GM12878 (cell line): Measurements from ENCODE around the gene NOP14. TPM values are rescaled to one million over a fixed set of nuclear protein-coding genes. Genes with fewer than 3 reads are reported as not detected.

Experiments
- BCL11A ChIP-seq: IDR thresholded peaks from 2 replicates; pipeline ENCODE4 v1.6.1; 2011; ENCODE audit warnings: low read depth, low read length
- CEBPB ChIP-seq, 2 experiments: fragments of 150-350 bp in 1 of 2; IDR thresholded peaks; 2 replicates each; pipeline ENCODE4 v1.6.1; 2012 to 2014; ENCODE audit warnings: low read depth in 2 of 2, low read length in 2 of 2, borderline replicate concordance in 1 of 2, inconsistent platforms in 1 of 2
- CREB1 ChIP-seq: IDR thresholded peaks from 2 replicates; pipeline ENCODE4 v1.6.1; 2012; ENCODE audit warnings: low read depth, mild to moderate bottlenecking, inconsistent platforms
- DPF2 ChIP-seq: fragments of 450-650 bp; IDR thresholded peaks from 2 replicates; pipeline ENCODE4 v1.6.1; 2017; ENCODE audit warnings: mild to moderate bottlenecking
- EP300 ChIP-seq, 2 experiments: fragments of 150-350 bp in 1 of 2; IDR thresholded peaks; 2 replicates each; pipeline ENCODE4 v1.6.1; 2011 to 2012; ENCODE audit warnings: low read depth in 2 of 2, low read length in 2 of 2, borderline replicate concordance in 1 of 2, improper control_type of control experiment in 1 of 2, inconsistent platforms in 1 of 2; ENCODE audit not compliant: control insufficient read depth in 1 of 2
- FOXM1 ChIP-seq: IDR thresholded peaks from 2 replicates; pipeline ENCODE4 v1.6.1; 2012; ENCODE audit warnings: low read depth, mild to moderate bottlenecking, inconsistent platforms, low read length, moderate library complexity
- GATAD2B ChIP-seq: fragments of 450-650 bp; conservative IDR thresholded peaks from 2 replicates; pipeline ENCODE4 v1.6.1; 2017; ENCODE audit warnings: low read depth, mild to moderate bottlenecking, moderate library complexity
- HCFC1 ChIP-seq: fragments of 150-350 bp; IDR thresholded peaks from 2 replicates; pipeline ENCODE4 v1.6.1; 2014; ENCODE audit warnings: low read length
- KDM1A ChIP-seq: fragments of 200-600 bp; sonication (generic); IDR thresholded peaks from 2 replicates; pipeline ENCODE4 v1.6.1; 2016; ENCODE audit warnings: borderline replicate concordance
- MEF2A ChIP-seq: IDR thresholded peaks from 2 replicates; pipeline ENCODE4 v1.6.1; 2011; ENCODE audit warnings: low read depth, mild to moderate bottlenecking, low read length, moderate library complexity; ENCODE audit not compliant: insufficient read depth
- NFXL1 ChIP-seq: fragments of 450-650 bp; IDR thresholded peaks from 2 replicates; pipeline ENCODE4 v1.6.1; 2017; ENCODE audit warnings: antibody characterized with exemption, mild to moderate bottlenecking, borderline replicate concordance
- PML ChIP-seq: IDR thresholded peaks from 2 replicates; pipeline ENCODE4 v1.6.1; 2012; ENCODE audit warnings: low read length, inconsistent platforms
- REST ChIP-seq: IDR thresholded peaks from 2 replicates; pipeline ENCODE4 v1.6.1; 2012; ENCODE audit warnings: mild to moderate bottlenecking, low read depth, low read length
- RUNX3 ChIP-seq: IDR thresholded peaks from 2 replicates; pipeline ENCODE4 v1.6.1; 2012; ENCODE audit warnings: low read length, inconsistent platforms
- SMAD1 ChIP-seq: fragments of 450-650 bp; IDR thresholded peaks from 2 replicates; pipeline ENCODE4 v1.6.1; 2018; ENCODE audit warnings: mild to moderate bottlenecking, low read depth; ENCODE audit not compliant: partially characterized antibody
- STAT1 ChIP-seq: fragments of 450-650 bp; conservative IDR thresholded peaks from 2 replicates; pipeline ENCODE4 v1.6.1; 2014; ENCODE audit warnings: antibody characterized with exemption, mild to moderate bottlenecking
- SUZ12 ChIP-seq: fragments of 200-600 bp; sonication (generic); IDR thresholded peaks from one replicate; pipeline ENCODE4 v1.6.1; 2018; ENCODE audit warnings: antibody characterized with exemption, mild to moderate bottlenecking; ENCODE audit not compliant: unreplicated experiment
- TBL1XR1 ChIP-seq: IDR thresholded peaks from 2 replicates; pipeline ENCODE4 v1.6.1; 2012; ENCODE audit warnings: low read depth, low read length, improper control_type of control experiment
- WRNIP1 ChIP-seq: IDR thresholded peaks from 2 replicates; pipeline ENCODE4 v1.6.1; 2011; ENCODE audit warnings: low read depth, low read length, improper control_type of control experiment, borderline replicate concordance
- YY1 ChIP-seq: IDR thresholded peaks from 2 replicates; pipeline ENCODE4 v1.6.1; 2011; ENCODE audit warnings: low read depth, mild to moderate bottlenecking, low read length
- ZNF24 ChIP-seq: fragments of 450-650 bp; IDR thresholded peaks from 2 replicates; pipeline ENCODE4 v1.6.1; 2017; ENCODE audit warnings: antibody characterized with exemption, mild to moderate bottlenecking
- ZNF274 ChIP-seq: IDR thresholded peaks from one replicate; pipeline ENCODE4 v1.8.0; 2011; ENCODE audit not compliant: insufficient read length, insufficient read depth
- ZSCAN29 ChIP-seq: fragments of 450-650 bp; IDR thresholded peaks from 2 replicates; pipeline ENCODE4 v1.6.1; 2017; ENCODE audit warnings: mild to moderate bottlenecking, moderate library complexity
- polyA plus RNA-seq, 11 experiments: library from polyadenylated mRNA; depleted of rRNA in 4 of 11; unstranded in 6 of 11; stranded (reverse) in 5 of 11; fragments of >200 nt; fragmentation: Nextera tagmentation in 4 of 11; fragmentation: Illumina TruSeq in 1 of 11; extraction: Ambion mirVana in 4 of 11; extraction: Trizol in 1 of 11; gene quantifications; 1 replicate in 1 of 11; 2 replicates in 10 of 11; pipeline versions ENCODE4 v1.2.1 to v1.2.3, GENCODE V29; 2011 to 2016; ENCODE audit warnings: inconsistent platforms in 2 of 11, missing spikeins in 2 of 11, low read depth in 1 of 11
- total RNA-seq, 4 experiments: library from RNA; depleted of rRNA in 3 of 4; stranded (reverse); fragments of >200 nt in 3 of 4; fragmentation: Illumina TruSeq in 1 of 4; extraction: Trizol in 1 of 4; gene quantifications; 2 replicates each; pipeline versions ENCODE4 v1.2.1 to v1.2.3, GENCODE V29; 2013 to 2021
- TF ChIP-seq, protein P1 (sequence below): fragments of 450-650 bp; formaldehyde crosslinking; IDR thresholded peaks from 2 replicates; pipeline ENCODE4 v1.5.0; 2022; ENCODE audit warnings: mild to moderate bottlenecking, missing genetic modification characterization

NOP14 gene
- total and polyA plus RNA-seq, 10 of the 15 experiments (the other 5 are each of a cell fraction or from before 2014, with no cell fraction given): 13.8 to 80.6 (median 49.7) TPM

- TF ChIP-seq TBL1XR1: no peak
- TF ChIP-seq RUNX3: no peak
- 0 out of 2 replicates have a peak, but pooled peaks have one; percentile 4 for TF ChIP-seq MEF2A
- TF ChIP-seq BCL11A: peak; percentile 64
- no peak for TF ChIP-seq EP300 (IDR thresholded peaks at IDR 0.05; ENCODE audit: borderline replicate concordance in 1 of 2, control insufficient read depth in 1 of 2, low read depth in 2 of 2, low read length in 2 of 2)
- TF ChIP-seq DPF2: peak; percentile 87
- TF ChIP-seq, protein P1, sequence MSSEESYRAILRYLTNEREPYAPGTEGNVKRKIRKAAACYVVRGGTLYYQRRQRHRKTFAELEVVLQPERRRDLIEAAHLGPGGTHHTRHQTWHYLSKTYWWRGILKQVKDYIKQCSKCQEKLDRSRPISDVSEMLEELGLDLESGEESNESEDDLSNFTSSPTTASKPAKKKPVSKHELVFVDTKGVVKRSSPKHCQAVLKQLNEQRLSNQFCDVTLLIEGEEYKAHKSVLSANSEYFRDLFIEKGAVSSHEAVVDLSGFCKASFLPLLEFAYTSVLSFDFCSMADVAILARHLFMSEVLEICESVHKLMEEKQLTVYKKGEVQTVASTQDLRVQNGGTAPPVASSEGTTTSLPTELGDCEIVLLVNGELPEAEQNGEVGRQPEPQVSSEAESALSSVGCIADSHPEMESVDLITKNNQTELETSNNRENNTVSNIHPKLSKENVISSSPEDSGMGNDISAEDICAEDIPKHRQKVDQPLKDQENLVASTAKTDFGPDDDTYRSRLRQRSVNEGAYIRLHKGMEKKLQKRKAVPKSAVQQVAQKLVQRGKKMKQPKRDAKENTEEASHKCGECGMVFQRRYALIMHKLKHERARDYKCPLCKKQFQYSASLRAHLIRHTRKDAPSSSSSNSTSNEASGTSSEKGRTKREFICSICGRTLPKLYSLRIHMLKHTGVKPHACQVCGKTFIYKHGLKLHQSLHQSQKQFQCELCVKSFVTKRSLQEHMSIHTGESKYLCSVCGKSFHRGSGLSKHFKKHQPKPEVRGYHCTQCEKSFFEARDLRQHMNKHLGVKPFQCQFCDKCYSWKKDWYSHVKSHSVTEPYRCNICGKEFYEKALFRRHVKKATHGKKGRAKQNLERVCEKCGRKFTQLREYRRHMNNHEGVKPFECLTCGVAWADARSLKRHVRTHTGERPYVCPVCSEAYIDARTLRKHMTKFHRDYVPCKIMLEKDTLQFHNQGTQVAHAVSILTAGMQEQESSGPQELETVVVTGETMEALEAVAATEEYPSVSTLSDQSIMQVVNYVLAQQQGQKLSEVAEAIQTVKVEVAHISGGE: no peak
- no peak for TF ChIP-seq HCFC1
- no peak for TF ChIP-seq REST
- TF ChIP-seq ZNF274: no peak
- TF ChIP-seq CEBPB (IDR thresholded peaks at IDR 0.05; ENCODE audit: borderline replicate concordance in 1 of 2, low read depth in 2 of 2, low read length in 2 of 2): no peak
- TF ChIP-seq FOXM1: no peak
- no peak for TF ChIP-seq ZNF24
- no peak for TF ChIP-seq YY1
- no peak for TF ChIP-seq STAT1
- no peak for TF ChIP-seq NFXL1
- no peak for TF ChIP-seq SUZ12
- TF ChIP-seq WRNIP1: no peak
- TF ChIP-seq PML: no peak
- no peak for TF ChIP-seq CREB1
- peak; percentile 19 for TF ChIP-seq SMAD1
- TF ChIP-seq ZSCAN29: 0 out of 2 replicates have a peak, but pooled peaks have one; percentile 11
- peak; percentile 70; the same call in 1 of the 2 replicates for TF ChIP-seq GATAD2B
- TF ChIP-seq KDM1A: no peak
Observed at GRCh38 chr4:2937146-2937857, 25.9 kb downstream of the NOP14 start (continued).
